ENCODE results near the gene RAD51B. TPM values are rescaled to one million over a fixed set of nuclear protein-coding genes. Genes with fewer than 3 reads are reported as not detected.

RAD51B gene
- total and polyA plus RNA-seq, 2 of the 13 experiments (the other 11 are each of a cell fraction or from before 2014, with no cell fraction given) = 7.0 to 9.5 TPM

DNA sequence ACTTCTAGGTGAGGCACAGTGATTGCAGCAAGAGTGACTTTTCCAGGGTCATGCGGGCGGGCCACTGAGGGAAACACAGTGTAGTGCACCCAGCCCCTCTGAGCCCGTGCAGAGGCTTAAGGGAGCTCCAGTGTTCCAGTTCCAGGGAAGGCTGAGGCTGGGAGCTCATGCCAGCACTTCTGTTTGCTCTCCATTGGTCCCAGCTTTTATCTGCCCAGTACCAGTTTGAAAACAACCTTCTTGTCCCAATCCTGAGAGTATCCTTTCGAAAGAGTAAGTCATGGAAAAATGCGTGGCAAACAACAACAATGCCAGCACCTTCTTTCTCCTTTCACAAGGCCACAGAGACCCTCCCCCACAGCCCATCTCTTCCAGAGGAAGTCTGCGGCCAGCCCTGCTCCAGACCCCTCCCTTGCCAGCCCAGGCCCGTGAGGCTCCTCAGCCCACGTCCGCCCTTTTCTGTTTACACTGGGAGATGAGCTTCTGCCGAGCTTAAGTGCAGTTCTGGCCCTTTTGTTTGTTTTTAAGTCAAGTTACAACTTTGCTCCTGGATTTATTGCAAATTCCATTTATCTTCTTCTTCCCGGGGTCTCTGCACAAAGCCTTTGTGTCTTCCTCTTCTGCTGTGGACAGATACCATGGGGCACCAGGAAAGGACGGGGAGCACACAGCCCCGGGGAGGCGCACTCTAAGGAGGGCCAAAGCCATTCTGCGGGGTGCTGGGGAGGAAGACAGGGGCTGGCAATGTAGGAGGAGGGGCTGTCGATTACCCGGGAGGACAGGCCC is 787.7 kb downstream of the RAD51B start (continued):
- TF ChIP-seq, protein P1, sequence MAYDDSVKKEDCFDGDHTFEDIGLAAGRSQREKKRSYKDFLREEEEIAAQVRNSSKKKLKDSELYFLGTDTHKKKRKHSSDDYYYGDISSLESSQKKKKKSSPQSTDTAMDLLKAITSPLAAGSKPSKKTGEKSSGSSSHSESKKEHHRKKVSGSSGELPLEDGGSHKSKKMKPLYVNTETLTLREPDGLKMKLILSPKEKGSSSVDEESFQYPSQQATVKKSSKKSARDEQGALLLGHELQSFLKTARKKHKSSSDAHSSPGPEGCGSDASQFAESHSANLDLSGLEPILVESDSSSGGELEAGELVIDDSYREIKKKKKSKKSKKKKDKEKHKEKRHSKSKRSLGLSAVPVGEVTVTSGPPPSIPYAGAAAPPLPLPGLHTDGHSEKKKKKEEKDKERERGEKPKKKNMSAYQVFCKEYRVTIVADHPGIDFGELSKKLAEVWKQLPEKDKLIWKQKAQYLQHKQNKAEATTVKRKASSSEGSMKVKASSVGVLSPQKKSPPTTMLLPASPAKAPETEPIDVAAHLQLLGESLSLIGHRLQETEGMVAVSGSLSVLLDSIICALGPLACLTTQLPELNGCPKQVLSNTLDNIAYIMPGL (CRISPR knock-in tag; IDR thresholded peaks at IDR 0.05; ENCODE audit: borderline replicate concordance in 1 of 2, low read depth in 1 of 2) = no peak
- TF ChIP-seq, protein P2, sequence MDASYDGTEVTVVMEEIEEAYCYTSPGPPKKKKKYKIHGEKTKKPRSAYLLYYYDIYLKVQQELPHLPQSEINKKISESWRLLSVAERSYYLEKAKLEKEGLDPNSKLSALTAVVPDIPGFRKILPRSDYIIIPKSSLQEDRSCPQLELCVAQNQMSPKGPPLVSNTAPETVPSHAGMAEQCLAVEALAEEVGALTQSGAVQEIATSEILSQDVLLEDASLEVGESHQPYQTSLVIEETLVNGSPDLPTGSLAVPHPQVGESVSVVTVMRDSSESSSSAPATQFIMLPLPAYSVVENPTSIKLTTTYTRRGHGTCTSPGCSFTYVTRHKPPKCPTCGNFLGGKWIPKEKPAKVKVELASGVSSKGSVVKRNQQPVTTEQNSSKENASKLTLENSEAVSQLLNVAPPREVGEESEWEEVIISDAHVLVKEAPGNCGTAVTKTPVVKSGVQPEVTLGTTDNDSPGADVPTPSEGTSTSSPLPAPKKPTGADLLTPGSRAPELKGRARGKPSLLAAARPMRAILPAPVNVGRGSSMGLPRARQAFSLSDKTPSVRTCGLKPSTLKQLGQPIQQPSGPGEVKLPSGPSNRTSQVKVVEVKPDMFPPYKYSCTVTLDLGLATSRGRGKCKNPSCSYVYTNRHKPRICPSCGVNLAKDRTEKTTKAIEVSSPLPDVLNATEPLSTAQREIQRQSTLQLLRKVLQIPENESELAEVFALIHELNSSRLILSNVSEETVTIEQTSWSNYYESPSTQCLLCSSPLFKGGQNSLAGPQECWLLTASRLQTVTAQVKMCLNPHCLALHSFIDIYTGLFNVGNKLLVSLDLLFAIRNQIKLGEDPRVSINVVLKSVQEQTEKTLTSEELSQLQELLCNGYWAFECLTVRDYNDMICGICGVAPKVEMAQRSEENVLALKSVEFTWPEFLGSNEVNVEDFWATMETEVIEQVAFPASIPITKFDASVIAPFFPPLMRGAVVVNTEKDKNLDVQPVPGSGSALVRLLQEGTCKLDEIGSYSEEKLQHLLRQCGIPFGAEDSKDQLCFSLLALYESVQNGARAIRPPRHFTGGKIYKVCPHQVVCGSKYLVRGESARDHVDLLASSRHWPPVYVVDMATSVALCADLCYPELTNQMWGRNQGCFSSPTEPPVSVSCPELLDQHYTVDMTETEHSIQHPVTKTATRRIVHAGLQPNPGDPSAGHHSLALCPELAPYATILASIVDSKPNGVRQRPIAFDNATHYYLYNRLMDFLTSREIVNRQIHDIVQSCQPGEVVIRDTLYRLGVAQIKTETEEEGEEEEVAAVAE (CRISPR knock-in tag; IDR thresholded peaks at IDR 0.05; ENCODE audit: borderline replicate concordance) = peak; percentile 35; the same call in 1 of the 2 replicates
- TF ChIP-seq, protein P3, sequence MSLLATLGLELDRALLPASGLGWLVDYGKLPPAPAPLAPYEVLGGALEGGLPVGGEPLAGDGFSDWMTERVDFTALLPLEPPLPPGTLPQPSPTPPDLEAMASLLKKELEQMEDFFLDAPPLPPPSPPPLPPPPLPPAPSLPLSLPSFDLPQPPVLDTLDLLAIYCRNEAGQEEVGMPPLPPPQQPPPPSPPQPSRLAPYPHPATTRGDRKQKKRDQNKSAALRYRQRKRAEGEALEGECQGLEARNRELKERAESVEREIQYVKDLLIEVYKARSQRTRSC (CRISPR knock-in tag; IDR thresholded peaks at IDR 0.05; ENCODE audit: low read depth) = no peak
- TF ChIP-seq DNMT3B (CRISPR knock-in tag; conservative IDR thresholded peaks at IDR 0.05) (no peak), ZNF546 (CRISPR knock-in tag; conservative IDR thresholded peaks at IDR 0.05) (no peak), ZNF17 (CRISPR knock-in tag; IDR thresholded peaks at IDR 0.05) (no peak), ZNF282 (IDR thresholded peaks at IDR 0.05; ENCODE audit: partially characterized antibody) (no peak), SNAPC2 (CRISPR knock-in tag; IDR thresholded peaks at IDR 0.05) (peak; percentile 55; the same call in 1 of the 2 replicates), GABPB1 (CRISPR knock-in tag; IDR thresholded peaks at IDR 0.05) (no peak; the same call in 1 of the 2 replicates), HOXA5 (CRISPR knock-in tag; IDR thresholded peaks at IDR 0.05) (no peak), MTA3 (CRISPR knock-in tag; IDR thresholded peaks at IDR 0.05) (no peak), ZNF660 (CRISPR knock-in tag; IDR thresholded peaks at IDR 0.05; ENCODE audit: borderline replicate concordance, low read depth) (no peak), ZNF33A (CRISPR knock-in tag; IDR thresholded peaks at IDR 0.05; ENCODE audit: borderline replicate concordance) (no peak), HOXA3 (CRISPR knock-in tag; IDR thresholded peaks at IDR 0.05) (peak; percentile 25; the same call in 1 of the 2 replicates)
- TF ChIP-seq, protein P4, sequence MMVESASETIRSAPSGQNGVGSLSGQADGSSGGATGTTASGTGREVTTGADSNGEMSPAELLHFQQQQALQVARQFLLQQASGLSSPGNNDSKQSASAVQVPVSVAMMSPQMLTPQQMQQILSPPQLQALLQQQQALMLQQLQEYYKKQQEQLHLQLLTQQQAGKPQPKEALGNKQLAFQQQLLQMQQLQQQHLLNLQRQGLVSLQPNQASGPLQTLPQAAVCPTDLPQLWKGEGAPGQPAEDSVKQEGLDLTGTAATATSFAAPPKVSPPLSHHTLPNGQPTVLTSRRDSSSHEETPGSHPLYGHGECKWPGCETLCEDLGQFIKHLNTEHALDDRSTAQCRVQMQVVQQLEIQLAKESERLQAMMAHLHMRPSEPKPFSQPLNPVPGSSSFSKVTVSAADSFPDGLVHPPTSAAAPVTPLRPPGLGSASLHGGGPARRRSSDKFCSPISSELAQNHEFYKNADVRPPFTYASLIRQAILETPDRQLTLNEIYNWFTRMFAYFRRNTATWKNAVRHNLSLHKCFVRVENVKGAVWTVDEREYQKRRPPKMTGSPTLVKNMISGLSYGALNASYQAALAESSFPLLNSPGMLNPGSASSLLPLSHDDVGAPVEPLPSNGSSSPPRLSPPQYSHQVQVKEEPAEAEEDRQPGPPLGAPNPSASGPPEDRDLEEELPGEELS (CRISPR knock-in tag; IDR thresholded peaks at IDR 0.05) = peak; percentile 87
- TF ChIP-seq, protein P5, sequence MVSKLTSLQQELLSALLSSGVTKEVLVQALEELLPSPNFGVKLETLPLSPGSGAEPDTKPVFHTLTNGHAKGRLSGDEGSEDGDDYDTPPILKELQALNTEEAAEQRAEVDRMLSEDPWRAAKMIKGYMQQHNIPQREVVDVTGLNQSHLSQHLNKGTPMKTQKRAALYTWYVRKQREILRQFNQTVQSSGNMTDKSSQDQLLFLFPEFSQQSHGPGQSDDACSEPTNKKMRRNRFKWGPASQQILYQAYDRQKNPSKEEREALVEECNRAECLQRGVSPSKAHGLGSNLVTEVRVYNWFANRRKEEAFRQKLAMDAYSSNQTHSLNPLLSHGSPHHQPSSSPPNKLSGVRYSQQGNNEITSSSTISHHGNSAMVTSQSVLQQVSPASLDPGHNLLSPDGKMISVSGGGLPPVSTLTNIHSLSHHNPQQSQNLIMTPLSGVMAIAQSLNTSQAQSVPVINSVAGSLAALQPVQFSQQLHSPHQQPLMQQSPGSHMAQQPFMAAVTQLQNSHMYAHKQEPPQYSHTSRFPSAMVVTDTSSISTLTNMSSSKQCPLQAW (CRISPR knock-in tag; IDR thresholded peaks at IDR 0.05) = peak; percentile 72

Measured in HepG2 (cell line).